GM21576 (cell line): ENCODE data around the gene JAK1.

Source experiments
- ATAC-seq: cut with Tn5 transposase; IDR thresholded peaks from one replicate; pipeline ENCODE4 v1.9.1; 2021; ENCODE audit warnings: mild to moderate bottlenecking, moderate library complexity; ENCODE audit not compliant: unreplicated experiment

JAK1 gene

DNA sequence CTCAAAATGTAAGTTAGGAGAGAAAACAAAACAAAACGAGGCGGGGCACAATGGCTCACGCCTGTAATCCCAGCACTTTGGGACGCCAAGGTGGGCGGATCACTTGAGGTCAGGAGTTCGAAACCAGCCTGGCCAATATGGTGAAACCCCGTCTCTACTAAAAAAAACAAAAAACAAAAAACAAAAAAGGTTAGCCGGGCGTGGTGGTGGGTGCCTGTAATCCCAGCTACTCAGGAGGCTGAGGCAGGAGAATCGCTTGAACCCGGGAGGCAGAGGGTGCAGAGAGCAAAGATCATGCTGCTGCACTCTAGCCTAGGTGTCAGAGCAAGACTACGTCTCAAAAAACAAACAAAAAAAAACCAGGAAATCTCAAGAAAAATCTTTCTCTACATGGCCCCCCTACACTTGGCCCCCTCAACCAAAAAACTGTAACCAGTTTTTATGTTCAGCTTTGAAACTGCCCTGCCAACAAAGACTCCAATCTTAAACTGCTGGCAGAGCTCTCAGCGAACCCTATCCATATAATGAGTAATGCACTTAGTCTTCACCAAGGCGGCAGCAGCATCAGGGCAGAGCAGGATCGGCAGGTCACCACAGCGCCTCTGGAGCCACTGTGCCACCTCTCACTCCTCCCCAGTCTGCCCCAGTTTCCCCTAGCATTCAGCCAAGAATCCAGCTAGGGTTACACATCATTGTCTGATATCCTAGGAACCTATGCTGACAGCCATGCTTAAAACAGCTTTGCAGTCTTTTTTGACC, 71.7 kb downstream of the JAK1 start:
- ATAC-seq: no peak

DNA sequence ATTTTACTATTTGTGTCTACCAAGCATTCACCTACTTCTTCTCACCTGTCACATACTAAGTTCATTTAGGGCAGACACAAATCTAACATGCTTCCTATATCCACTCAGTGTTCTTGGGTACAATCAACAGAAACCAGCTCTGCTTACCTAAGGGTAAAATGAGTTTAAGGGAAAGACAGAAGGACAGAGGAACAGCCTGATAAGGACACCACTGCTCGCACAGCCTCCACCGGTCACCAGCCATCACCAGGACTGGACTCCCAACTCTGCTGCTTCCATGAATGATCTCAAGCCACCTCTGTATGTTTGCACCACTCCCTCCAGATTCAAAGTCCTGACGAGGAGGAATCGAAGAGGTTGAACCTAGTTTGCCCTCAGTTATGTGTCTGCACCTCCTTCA, 72.4 kb downstream of the JAK1 start:
- no peak for ATAC-seq

DNA sequence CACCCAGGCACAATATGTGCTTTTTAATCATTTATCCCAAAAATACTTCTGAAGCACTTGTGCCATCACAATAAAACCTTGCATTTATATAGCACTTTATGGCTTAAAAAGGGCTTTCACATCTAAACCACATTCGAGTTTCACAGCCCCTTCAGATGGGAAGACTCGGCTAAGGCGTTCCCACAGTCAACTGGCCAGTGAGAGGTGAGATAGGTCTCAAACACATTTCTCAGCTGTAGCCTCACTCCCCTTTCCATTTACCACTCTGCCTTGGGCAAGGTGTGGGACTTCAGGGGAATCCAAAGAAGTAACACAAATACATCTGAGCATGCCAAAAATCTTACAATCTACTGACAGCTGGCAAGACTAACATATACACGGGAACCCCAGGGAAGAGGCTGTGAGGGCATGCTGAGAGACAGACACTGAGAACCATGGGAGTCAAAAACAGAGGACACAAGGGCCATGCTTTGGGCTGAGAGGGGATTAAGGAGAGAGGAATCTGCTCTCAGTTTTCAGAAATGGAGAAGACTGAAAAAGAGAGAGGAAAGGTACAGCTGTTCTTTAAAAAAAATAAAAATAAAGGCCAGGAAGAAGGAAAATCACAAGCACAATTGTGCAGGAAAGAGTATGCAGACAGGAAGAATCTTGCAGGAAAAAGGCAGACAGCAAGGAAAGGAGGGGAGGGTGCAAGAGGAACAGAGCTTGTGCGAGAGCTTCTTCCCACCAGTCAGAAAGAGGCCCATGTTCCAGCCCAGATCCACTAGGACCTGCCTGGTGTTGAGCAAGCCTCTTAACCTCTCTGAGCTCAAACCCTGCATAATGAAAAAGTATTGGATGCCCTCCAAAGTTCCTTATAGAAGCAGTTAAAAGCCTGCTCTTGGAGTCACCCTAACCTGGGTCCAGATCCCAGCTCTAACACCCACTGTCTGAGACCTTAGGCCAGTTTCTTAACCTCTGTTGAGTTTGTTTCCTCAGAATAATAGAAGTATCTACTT, 73.5 kb downstream of the JAK1 start:
- no peak for ATAC-seq

DNA sequence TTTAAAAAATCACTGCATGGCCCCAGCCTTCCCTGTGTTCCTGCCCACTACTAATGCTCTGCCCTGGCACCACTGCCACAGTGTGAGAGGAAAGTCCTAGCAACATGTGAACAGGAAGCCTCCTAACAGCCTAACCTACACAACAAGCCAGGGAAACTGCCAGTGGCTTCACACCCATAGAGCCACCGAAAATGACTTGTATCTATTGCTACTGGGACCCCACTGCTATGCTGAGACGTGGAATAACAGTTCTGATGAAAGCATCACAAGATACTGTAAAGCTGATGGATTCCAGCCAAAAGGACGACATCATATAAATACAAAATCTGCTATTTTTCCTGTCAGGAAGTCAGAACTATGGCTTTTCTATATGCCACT, 74.9 kb downstream of the JAK1 start:
- ATAC-seq: no peak

DNA sequence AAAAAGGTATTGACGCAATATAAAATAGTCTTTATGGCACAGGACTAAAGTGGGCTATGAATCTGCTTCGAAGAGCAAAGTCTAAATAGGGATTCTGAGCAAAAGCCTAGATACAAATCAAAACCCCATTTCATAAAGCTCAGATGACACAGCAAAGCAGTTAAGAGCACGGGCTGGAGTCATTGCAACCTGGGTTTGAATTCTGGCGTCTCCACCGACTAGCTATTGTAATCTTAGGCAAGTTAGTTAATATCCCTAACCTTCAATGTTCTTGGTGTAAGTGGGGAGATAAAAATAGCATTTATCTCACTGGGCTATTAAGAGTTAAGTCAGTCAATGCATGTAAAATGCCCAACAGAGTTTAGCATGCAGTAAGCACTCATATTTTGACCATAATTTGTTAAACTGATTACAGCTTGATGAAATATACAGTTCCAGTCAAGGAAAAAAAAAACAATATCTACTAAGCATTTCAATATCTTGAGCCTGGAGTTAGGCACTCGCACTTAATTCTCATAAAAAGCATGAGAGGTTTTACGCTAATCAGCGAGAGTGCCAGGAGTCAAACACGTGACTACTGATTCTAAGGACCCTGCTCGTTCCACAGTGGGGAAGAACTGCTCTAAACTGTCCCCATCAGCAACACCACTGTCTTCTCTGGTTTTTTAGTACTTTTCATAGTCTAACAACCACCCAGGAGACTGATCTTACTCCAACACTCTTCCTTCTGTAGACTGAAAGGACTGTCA, 75.5 kb downstream of the JAK1 start:
- no peak for ATAC-seq

DNA sequence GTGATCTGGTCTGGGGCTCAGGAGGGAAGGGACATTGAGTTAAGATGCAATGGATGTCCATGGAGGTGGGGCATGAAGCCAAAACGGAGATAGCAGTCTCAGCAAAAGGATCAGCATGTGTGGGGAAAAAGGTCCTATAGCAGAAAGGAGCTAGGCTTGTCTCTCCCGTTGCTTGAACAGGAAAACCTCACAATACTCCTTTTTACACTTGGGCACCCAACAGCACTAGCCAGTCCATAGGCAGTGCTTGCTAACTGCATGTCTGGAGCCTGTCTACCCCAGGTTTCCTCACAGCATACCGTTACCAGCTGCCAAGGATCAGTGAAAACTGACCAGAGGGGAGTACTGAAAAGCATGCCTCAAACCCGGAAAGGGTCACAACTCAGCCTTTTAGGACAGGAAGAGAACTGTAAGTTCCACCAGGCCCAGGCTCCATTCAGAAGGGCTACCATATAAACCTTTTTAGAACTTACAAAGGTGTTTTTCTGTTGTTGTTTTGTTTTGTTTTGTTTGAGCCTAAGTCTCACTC, 78.6 kb downstream of the JAK1 start:
- ATAC-seq: no peak

DNA sequence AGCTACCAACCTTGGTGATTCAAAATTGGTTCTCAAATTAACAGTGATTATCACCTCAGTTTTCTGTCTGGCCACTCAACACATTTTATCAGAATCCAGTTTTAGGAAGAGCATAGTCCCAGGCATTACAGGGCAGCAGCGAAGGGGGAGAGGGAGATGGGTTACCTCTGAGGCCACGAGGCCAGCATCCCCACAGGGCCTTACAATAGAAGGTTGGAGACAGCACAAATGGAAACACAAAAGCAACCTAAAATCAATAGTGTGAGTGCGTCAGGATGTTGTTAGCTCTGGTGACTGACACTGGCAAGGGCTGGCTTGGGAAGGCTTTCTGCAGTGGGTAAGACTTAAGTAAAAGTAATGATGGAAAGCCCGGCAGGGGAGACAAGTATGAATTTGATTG, 79.5 kb downstream of the JAK1 start:
- ATAC-seq: no peak

DNA sequence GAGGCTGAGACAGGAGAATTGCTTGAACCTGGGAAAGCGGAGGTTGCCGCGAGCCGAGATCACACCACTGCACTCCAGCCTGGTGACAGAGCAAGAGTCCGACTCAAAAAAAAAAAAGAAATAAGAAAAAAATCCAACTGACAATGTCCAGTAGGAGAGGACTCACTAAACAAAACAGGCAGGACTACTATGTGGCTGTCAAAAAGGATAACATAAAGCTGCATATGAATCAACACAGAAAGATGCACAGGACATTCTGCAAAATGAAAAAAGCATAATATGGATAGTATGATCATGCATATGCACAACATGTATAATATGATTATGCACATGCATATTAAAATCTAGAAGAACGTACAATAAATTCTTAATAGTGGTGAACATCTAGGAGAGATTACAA, 80.7 kb downstream of the JAK1 start:
- ATAC-seq: no peak

DNA sequence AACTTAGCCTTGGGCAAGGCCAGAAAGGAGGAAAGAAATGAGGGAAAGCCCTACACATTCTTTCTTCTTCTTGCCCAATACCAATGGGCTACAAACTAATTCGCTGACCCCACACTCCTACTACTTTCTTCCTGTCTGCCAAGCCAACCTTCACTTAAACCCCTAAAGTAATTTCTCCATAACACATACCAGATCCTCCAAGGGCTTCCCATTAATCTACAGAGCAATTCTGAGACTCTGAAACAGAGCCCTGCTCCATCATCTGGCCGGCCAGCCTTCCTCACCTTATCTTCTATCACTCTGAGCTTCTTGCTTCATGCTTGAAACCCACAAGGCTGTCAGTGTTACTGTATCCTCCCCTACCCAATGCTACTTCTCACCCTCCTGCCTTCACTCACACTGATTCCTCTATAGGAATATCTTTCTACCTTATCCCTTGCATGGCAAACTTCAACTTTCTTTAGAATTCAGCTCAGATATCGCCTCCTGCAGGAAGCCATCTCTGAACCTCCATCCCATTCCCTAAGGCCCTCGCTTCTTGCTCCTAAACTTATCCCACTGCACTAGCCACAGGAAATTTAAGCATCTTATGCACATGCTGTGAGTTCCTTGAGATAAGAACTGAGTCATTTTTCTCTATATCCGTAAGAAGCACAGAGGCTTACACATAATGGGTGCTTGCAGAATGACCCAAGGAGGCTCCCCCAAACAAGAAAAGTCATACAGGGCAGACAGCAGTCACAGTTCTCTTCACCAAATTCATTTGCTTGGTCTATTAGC, 81.9 kb downstream of the JAK1 start:
- no peak for ATAC-seq

DNA sequence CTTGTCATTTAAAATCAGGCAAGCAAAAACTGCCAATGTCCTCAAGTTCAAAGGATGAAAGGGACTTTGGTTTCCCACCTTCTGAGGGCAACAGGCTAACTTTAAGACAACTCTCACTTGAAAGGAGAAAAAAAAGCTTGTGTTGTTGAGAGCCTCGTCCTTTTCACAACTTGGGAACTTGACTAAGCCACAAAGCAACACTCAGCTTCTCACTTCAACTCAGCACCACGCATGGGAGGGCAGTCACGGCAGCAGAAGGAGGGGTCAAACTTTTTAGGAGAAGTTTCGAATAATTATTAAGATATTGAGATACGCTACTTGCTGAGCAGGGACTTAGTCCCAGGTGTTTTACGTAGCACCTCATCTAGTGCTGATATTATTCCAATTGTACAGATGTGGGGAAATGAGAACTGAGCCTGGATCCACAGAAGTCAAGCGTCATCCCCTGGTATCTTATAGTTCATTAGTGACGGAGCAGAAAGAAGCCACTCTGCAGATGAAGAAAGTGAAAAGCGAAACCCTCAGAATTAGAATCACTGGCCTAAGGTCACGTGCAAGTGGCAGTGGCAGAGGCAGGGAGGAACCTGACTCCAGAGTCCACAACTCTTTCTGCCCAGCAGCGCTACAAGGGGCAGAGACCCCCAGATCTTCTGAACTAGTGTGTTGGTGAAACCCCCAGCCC, 83.6 kb downstream of the JAK1 start:
- peak; percentile 93 for ATAC-seq

DNA sequence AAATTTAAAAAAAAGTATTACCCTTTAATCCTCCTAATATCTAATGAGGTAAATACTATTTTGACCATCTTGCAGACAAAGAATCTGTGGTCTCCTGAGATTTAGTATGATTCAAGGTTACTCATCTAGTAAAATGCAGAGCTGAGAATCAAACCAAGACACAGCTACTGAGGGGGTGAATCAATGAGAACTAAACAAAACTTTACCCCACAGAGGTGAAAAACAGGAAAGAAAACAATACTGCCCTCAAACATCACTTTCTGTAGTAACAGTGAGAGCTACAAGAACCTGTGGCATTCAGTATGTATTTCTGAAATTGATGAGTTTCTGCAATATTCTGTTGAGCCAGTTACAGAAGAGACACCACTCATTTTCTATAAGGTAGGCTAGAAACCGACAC, 85.1 kb downstream of the JAK1 start:
- ATAC-seq: no peak

DNA sequence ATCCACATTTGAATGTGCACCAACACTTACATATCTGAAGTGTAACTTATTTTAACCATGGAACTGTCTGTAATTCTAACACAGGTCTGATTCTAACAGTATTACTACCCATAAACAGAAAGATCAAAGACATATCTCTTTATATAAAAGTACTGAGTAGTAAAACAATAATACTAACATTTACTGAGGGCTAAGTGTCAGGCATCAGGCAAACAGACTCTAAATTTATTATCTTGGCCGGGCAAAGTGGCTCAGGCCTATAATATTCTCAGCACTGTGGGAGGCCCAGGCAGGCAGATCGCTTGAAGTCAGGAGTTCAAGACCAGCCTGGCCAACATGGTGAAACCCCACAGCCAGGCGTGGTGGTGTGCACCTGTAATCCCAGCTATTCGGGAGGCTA, 85.9 kb downstream of the JAK1 start:
- ATAC-seq: no peak

DNA sequence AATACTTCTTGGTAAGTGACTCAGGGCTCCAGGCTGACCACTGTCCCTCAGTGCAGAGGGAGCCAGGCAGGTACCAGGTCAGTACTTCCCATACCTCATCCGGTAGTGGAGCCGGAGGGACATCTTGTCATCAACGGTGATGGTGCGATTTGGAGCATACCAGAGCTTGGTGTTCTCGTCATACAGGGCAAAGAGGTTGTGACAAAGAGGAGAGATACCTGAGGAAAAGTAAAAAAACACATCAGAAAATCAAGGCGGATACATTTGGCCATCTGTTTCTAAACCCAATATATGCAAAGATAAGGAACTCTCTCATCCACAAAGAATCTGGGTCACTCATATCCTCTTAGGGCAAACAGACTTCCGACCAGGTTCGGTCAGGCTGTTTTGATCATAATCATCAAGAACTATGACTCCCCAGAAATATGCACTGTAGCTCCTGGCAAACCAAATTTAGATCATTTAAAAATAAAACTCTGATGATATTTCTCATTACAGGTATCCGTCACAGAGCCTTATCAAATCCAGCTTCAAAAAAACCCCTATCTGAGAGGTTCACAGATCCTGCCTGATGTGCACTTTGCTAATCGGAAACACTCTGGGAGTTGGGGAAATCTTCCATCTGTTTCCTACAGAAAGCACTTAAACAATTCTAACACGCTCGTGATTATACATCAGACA, 87.3 kb downstream of the JAK1 start:
- ATAC-seq: no peak

DNA sequence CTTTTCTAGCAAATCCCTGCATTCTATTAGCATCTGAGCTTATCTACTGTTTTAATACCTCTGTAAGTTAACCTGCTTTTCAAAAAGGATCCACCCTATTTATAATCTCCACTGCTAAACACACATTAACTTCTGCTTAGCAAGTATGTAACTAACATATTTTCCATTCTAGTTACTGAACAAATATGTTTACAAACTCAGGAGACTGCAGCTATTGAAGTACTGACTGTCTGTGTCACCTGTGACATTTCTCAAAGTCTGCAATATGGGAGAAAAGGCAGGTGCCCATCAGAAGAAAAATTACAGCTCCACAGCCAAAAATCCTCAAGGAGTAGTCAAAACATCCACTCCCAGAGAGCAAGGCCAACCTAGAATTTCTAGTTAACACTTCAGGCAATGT, 88.3 kb downstream of the JAK1 start:
- ATAC-seq: no peak

DNA sequence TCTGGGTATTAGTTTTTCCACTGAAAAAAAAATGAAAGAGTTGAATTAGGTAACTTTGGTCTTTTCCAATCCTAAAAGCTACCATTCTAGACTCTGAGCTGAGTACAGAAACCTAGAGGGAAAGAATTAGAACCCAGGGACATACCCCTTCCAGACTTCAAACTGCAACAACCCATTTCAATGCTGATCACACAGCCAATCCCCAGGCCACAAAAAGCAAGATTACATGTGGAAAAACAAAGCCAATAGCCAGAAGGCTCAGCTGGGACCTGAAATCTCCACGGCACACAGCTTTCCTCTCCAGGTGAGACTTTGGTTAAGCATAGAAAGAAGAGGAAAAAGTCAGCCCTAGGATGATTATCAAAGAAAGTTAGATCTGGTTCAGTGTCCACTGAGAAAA, 88.8 kb downstream of the JAK1 start:
- no peak for ATAC-seq

DNA sequence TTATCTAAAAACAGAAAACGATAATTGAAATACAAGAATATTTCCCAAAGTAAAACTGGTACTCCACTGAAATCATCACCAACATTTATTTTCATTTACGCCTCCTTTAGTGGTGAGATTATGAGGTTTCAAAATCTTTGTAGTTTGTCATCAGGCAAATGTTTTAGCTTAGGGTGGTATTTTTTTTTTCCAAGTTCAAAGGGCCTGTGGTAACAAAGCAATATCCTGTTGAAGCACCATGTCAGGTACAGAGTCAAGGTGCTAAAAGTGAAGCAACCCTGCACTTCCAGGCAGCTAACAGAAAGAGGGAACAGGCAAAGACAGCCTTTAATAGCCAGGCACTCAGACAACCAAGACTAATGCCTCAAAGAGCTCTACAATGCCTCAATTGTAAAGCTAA, 89.2 kb downstream of the JAK1 start:
- ATAC-seq: no peak

DNA sequence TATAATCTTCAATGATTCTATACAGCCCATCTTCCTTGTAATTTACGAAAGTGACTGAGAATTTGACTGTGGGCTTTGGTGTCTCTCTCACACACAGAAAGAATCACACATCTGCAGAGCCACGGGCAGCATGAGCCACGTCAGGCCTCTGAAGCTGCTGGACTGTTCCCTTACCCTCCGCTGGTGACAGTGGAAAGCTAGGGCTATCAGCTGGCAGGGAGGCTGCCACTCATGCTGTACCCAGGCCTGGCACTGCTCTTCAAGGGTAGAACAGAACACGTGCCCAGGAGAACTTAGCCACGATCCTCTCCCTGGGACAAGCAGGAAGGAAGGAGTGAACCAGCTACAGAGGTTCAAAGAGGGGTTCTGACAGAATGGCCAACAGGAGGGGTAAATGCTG, 90.7 kb downstream of the JAK1 start:
- ATAC-seq: no peak

DNA sequence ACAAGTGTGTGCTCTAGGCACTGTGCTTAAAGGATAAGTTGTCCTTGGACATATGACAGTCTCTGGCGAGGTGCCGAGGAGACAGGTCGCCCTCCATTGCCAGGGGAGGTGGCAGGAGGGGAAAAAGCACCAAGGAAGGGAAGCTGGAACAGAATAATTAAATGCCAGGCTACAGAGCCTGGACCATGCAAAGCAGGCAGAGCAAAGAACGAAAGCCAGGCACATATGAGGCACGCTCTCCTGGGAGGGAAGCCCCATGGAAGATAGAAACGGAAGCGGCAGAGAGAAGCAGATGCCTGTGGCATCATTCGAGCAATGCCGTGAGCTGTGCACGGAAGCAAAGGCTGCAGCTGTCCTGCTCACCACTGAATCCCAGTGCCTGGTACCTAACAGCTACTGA, 91.2 kb downstream of the JAK1 start:
- no peak for ATAC-seq

DNA sequence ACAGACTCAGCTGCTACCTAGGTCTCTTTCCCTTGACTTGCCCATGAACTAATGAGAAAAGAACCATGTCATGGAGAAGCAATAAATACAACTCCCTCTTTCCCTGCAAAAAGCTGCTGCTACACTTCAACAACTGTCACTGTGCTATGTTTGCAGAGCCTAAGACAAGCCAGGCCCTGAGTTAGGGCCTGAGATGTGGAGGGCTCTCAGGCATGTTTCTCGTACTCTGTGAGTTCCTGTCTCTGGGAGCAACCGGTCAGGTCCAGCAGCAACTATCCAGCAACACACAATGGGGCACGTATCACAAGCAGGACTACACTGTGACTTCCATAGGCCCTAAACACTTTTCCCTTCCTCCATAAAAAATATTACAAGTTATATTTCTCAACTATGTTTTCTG, 91.7 kb downstream of the JAK1 start:
- no peak for ATAC-seq
